ENCODE results near the gene SIX5. TPM values are rescaled to one million over a fixed set of nuclear protein-coding genes. Genes with fewer than 3 reads are reported as not detected.
"Not testable (repeated sequence)": the region's sequence is repeated elsewhere in the genome, so short reads cannot be mapped to it uniquely, and the experiment has no call there.

Gene SIX5
- total and polyA plus RNA-seq, 7 donors = 7.0 to 14.5 (median 9.2) TPM

DNA sequence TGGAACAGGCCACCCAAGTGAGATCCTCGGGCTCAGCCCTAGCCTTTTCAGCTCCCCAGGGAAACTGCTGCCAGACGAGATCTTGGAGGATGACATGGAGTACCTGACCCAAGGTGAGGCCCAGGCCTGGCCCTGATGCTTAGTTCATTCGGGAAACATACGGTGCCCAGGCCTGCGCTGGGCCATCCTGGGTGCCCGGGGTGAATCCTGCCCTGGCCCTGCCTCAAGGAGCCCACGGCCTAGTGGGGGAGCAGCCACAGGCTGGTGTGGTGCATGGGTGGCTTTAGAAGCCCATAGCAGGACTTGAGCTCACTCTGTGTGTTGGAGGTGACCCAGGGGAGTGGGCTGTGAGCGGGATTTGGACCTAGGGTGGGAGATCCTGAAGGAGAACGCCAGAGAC lies 10.1 kb downstream of the SIX5 start:
- ATAC-seq = no peak
- Histone ChIP-seq H3K4me1 (peaks cover 2% of the 10 kb centered on the region), H3K4me3 (no peak overlapping the region), H3K9me3 (no peaks in the 10 kb centered on the region), H3K36me3 (ENCODE audit: insufficient read depth in 1 of 2, low read depth in 1 of 2) (no peaks in the 10 kb centered on the region), H3K27me3 (ENCODE audit: insufficient read depth in 3 of 3, low read length in 2 of 3) (no peaks in the 10 kb centered on the region), H3K27ac (no peak overlapping the region)
- WGBS, 3 donors = 78 to 87% (median 78%) methylated on average over 9 of the region's 9 CpGs
- no peak for DNase-seq
- no peak for TF ChIP-seq CTCF (IDR thresholded peaks at IDR 0.05)
- intact Hi-C loops (cut with DNase I) = no loop called here

- TF ChIP-seq CTCF (IDR thresholded peaks at IDR 0.05) = no peak
- H3K27me3 ChIP-seq (ENCODE audit: insufficient read depth in 3 of 3, low read length in 2 of 3) = no peaks in the 10 kb centered on the region
- intact Hi-C loops (cut with DNase I) = no loop called here
- no peaks in the 10 kb centered on the region for H3K36me3 ChIP-seq (ENCODE audit: insufficient read depth in 1 of 2, low read depth in 1 of 2)
- DNase-seq (no peak), ATAC-seq (no peak)
- no peaks in the 10 kb centered on the region for H3K9me3 ChIP-seq
- H3K4me3 ChIP-seq = no peak overlapping the region
- no peaks in the 10 kb centered on the region for H3K4me1 ChIP-seq
- H3K27ac ChIP-seq = no peak overlapping the region
- WGBS, 3 donors = 78 to 82% (median 80%) methylated on average over 9 of the region's 9 CpGs
These were observed 11.4 kb downstream of the SIX5 start for GRCh38 chr19:45757695-45758094.

DNA sequence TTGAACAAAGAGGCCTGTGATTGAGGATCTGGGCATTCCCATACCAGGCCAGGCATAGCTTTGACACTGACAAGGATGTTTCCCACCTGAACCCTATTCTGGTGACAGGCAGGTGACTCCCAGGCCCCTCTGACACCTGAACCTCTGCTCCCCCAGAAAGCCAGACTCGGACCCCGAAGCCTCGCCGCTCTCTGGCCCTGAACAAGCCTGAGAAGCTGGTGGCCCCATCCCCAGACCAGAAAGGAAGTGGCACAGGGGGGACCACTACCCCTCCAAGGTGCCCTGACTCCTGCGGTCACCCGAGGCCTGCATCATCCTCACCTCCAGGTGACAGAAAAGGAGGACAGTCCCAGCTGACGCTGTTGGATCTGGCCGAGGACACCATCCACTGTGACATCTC lies 14.7 kb downstream of the SIX5 start:
- H3K9me3 ChIP-seq = no peaks in the 10 kb centered on the region
- intact Hi-C loops (cut with DNase I) = no loop called here
- no peak overlapping the region for H3K27ac ChIP-seq
- H3K27me3 ChIP-seq (ENCODE audit: insufficient read depth in 3 of 3, low read length in 2 of 3) = no peaks in the 10 kb centered on the region
- WGBS, 3 donors = 91 to 97% (median 92%) methylated on average over 8 of the region's 8 CpGs
- H3K4me3 ChIP-seq = no peak overlapping the region
- H3K4me1 ChIP-seq = no peaks in the 10 kb centered on the region
- no peaks in the 10 kb centered on the region for H3K36me3 ChIP-seq (ENCODE audit: insufficient read depth in 1 of 2, low read depth in 1 of 2)
- DNase-seq (no peak), ATAC-seq (no peak)
- TF ChIP-seq CTCF (IDR thresholded peaks at IDR 0.05) = no peak

- DNase-seq (no peak), ATAC-seq (no peak)
- H3K27me3 ChIP-seq (ENCODE audit: insufficient read depth in 3 of 3, low read length in 2 of 3) = no peaks in the 10 kb centered on the region
- no peak for TF ChIP-seq CTCF (IDR thresholded peaks at IDR 0.05)
- H3K9me3 ChIP-seq = no peaks in the 10 kb centered on the region
- H3K4me1 ChIP-seq = no peaks in the 10 kb centered on the region
- H3K27ac ChIP-seq = no peak overlapping the region
- no peak overlapping the region for H3K4me3 ChIP-seq
- H3K36me3 ChIP-seq (ENCODE audit: insufficient read depth in 1 of 2, low read depth in 1 of 2) = no peaks in the 10 kb centered on the region
- intact Hi-C loops (cut with DNase I) = no loop called here
- WGBS, 3 donors = 69 to 71% (median 70%) methylated on average over 6 of the region's 6 CpGs
These were observed 15.5 kb downstream of the SIX5 start for GRCh38 chr19:45753548-45753947.

GRCh38 chr19:45752639-45753038 lies 16.4 kb downstream of the SIX5 start:
- intact Hi-C loops (cut with DNase I) = no loop called here
- 93 to 94% (median 93%) methylated on average over 12 of the region's 12 CpGs for WGBS, 3 donors
- no peaks in the 10 kb centered on the region for H3K36me3 ChIP-seq (ENCODE audit: insufficient read depth in 1 of 2, low read depth in 1 of 2)
- no peak overlapping the region for H3K4me3 ChIP-seq
- no peak for TF ChIP-seq CTCF (IDR thresholded peaks at IDR 0.05)
- no peak overlapping the region for H3K27ac ChIP-seq
- H3K9me3 ChIP-seq = no peaks in the 10 kb centered on the region
- DNase-seq (no peak), ATAC-seq (no peak)
- H3K4me1 ChIP-seq = no peaks in the 10 kb centered on the region
- no peaks in the 10 kb centered on the region for H3K27me3 ChIP-seq (ENCODE audit: insufficient read depth in 3 of 3, low read length in 2 of 3)

DNA sequence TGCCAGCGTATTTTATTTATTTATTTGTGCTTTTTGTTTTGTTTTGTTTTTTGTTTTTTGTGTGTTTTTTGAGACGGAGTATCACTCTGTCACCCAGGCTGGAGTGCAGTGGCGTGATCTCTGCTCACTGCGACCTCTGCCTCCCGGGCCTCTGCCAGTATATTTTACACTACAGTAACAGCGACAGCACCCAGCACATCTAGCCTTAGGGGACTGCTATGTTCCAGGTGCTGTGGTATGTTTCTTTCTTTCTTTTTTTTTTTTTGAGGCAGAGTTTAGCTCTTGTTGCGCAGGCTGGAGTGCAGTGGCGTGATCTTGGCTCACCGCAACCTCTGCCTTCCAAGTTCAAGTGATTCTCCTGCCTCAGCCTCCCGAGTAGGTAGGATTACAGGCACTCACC lies 17.6 kb downstream of the SIX5 start:
- H3K4me3 ChIP-seq; intact Hi-C loops (cut with DNase I); H3K9me3 ChIP-seq; ATAC-seq; H3K4me1 ChIP-seq; H3K27me3 ChIP-seq (ENCODE audit: insufficient read depth in 3 of 3, low read length in 2 of 3); H3K36me3 ChIP-seq (ENCODE audit: insufficient read depth in 1 of 2, low read depth in 1 of 2); H3K27ac ChIP-seq; DNase-seq: not testable (repeated sequence)
- WGBS, 3 donors = 88 to 89% (median 89%) methylated on average over 10 of the region's 10 CpGs
